Activated CD4-positive, alpha-beta T cell treated with anti-CD3 and anti-CD28 coated beads, Interleukin-2, amount 10 ng/mL, durations not matched to agents 7 days and 5 days (primary cell): ENCODE results near the gene TUBGCP2. TPM values are rescaled to one million over a fixed set of nuclear protein-coding genes. Genes with fewer than 3 reads are reported as not detected.

Source experiments
- CTCF ChIA-PET: fragments of 350-600 bp; sonication (Branson Sonifier 250); formaldehyde crosslinking; loops from one replicate; lab custom pipeline; 2021; ENCODE audit warnings: antibody characterized with exemption; lab: Charles Lee
- POLR2A ChIA-PET: fragments of 350-600 bp; sonication (Branson Sonifier 250); formaldehyde crosslinking; loops from one replicate; lab custom pipeline; 2021; ENCODE audit warnings: antibody characterized with exemption; lab: Charles Lee
- DNase-seq: peaks from one replicate; pipeline ENCODE4 v3.0.0-alpha.2; 2020
- H3K27ac Mint-ChIP-seq: one replicate; pipeline ENCODE4 v1.8.0; 2021; ENCODE audit warnings: mild to moderate bottlenecking, moderate library complexity, mixed read lengths
- H3K27me3 Mint-ChIP-seq: one replicate; pipeline ENCODE4 v1.8.0; 2021; ENCODE audit warnings: mixed read lengths
- H3K36me3 Mint-ChIP-seq: one replicate; pipeline ENCODE4 v1.8.0; 2021; ENCODE audit warnings: low read depth, mixed read lengths
- H3K4me1 Mint-ChIP-seq: one replicate; pipeline ENCODE4 v1.8.0; 2021; ENCODE audit warnings: mixed read lengths
- H3K4me3 Mint-ChIP-seq: one replicate; pipeline ENCODE4 v1.8.0; 2021; ENCODE audit warnings: mild to moderate bottlenecking, moderate library complexity, mixed read lengths
- H3K9me3 Mint-ChIP-seq: one replicate; pipeline ENCODE4 v1.8.0; 2021; ENCODE audit warnings: mixed read lengths
- total RNA-seq, 2 experiments: library from RNA; stranded (reverse); gene quantifications; one replicate each; pipeline ENCODE4 v1.2.3, GENCODE V29; 2021

TUBGCP2 gene
- total RNA-seq, 2 experiments from 2014 or later, result 52.4 to 54.2 TPM

- H3K9me3 Mint-ChIP-seq, result no peaks in the 10 kb centered on the region
- peaks cover 2% of the 10 kb centered on the region for H3K4me1 Mint-ChIP-seq
- ChIA-PET CTCF (no interaction called here), POLR2A (no interaction called here)
- peaks cover 5% of the 10 kb centered on the region for H3K27me3 Mint-ChIP-seq
- H3K4me3 Mint-ChIP-seq, result no peak overlapping the region
- DNase-seq, result no peak
- H3K27ac Mint-ChIP-seq, result no peak overlapping the region
- H3K36me3 Mint-ChIP-seq, result no peaks in the 10 kb centered on the region
Measured at GRCh38 chr10:133350283-133350949, 41.7 kb upstream of the TUBGCP2 start.

- H3K9me3 Mint-ChIP-seq, result no peaks in the 10 kb centered on the region
- CTCF ChIA-PET, result no interaction called here
- POLR2A ChIA-PET, result no interaction called here
- H3K4me3 Mint-ChIP-seq, result no peak overlapping the region
- H3K4me1 Mint-ChIP-seq, result peaks cover 2% of the 10 kb centered on the region
- H3K36me3 Mint-ChIP-seq, result no peaks in the 10 kb centered on the region
- no peak for DNase-seq
- H3K27ac Mint-ChIP-seq, result no peak overlapping the region
- H3K27me3 Mint-ChIP-seq, result peaks cover 10% of the 10 kb centered on the region
Measured at GRCh38 chr10:133349577-133350011, 40.9 kb upstream of the TUBGCP2 start.

GRCh38 chr10:133349160-133349568 is 40.5 kb upstream of the TUBGCP2 start:
- no peak for DNase-seq
- H3K27ac Mint-ChIP-seq, result no peak overlapping the region
- CTCF ChIA-PET, result no interaction called here
- no peaks in the 10 kb centered on the region for H3K36me3 Mint-ChIP-seq
- H3K27me3 Mint-ChIP-seq, result peaks cover 10% of the 10 kb centered on the region
- no peaks in the 10 kb centered on the region for H3K9me3 Mint-ChIP-seq
- POLR2A ChIA-PET, result no interaction called here
- H3K4me3 Mint-ChIP-seq, result no peak overlapping the region
- peaks cover 2% of the 10 kb centered on the region for H3K4me1 Mint-ChIP-seq

- DNase-seq, result no peak
- peaks cover 6% of the 10 kb centered on the region for H3K4me1 Mint-ChIP-seq
- H3K36me3 Mint-ChIP-seq, result no peaks in the 10 kb centered on the region
- ChIA-PET CTCF (interaction anchor here (0.7 to 3.9 kb wide), 2 partner anchors 19 to 71 kb away, joined by 3 to 19 read pairs; no protein-coding TSS in a partner anchor), POLR2A (no interaction called here)
- no peak overlapping the region for H3K4me3 Mint-ChIP-seq
- H3K9me3 Mint-ChIP-seq, result no peaks in the 10 kb centered on the region
- H3K27me3 Mint-ChIP-seq, result peaks cover 16% of the 10 kb centered on the region
- H3K27ac Mint-ChIP-seq, result no peak overlapping the region
Measured at GRCh38 chr10:133347710-133348517, 39.2 kb upstream of the TUBGCP2 start.

- H3K9me3 Mint-ChIP-seq, result no peaks in the 10 kb centered on the region
- H3K27ac Mint-ChIP-seq, result no peak overlapping the region
- ChIA-PET CTCF (interaction anchor here (3.9 kb wide), 1 partner anchor 17 kb away, joined by 19 read pairs; no protein-coding TSS in a partner anchor), POLR2A (no interaction called here)
- peaks cover 6% of the 10 kb centered on the region for H3K4me1 Mint-ChIP-seq
- H3K4me3 Mint-ChIP-seq, result no peak overlapping the region
- H3K36me3 Mint-ChIP-seq, result no peaks in the 10 kb centered on the region
- no peak for DNase-seq
- peaks cover 24% of the 10 kb centered on the region for H3K27me3 Mint-ChIP-seq
Measured at GRCh38 chr10:133346413-133346812, 37.7 kb upstream of the TUBGCP2 start.

GRCh38 chr10:133344236-133344635 is 35.6 kb upstream of the TUBGCP2 start:
- Mint-ChIP-seq H3K9me3 (no peaks in the 10 kb centered on the region), H3K27ac (no peak overlapping the region), H3K4me1 (peaks cover 5% of the 10 kb centered on the region), H3K27me3 (peaks cover 28% of the 10 kb centered on the region), H3K4me3 (no peak overlapping the region), H3K36me3 (no peaks in the 10 kb centered on the region)
- DNase-seq, result no peak
- POLR2A ChIA-PET, result no interaction called here
- CTCF ChIA-PET, result interaction anchor here (1.6 kb wide), 1 partner anchor 14 kb away, joined by 3 read pairs; no protein-coding TSS in a partner anchor

GRCh38 chr10:133343558-133343957 is 34.9 kb upstream of the TUBGCP2 start:
- no peak for DNase-seq
- H3K27ac Mint-ChIP-seq, result no peak overlapping the region
- peaks cover 26% of the 10 kb centered on the region for H3K27me3 Mint-ChIP-seq
- H3K9me3 Mint-ChIP-seq, result no peaks in the 10 kb centered on the region
- CTCF ChIA-PET, result interaction anchor here (1.6 kb wide), 1 partner anchor 14 kb away, joined by 3 read pairs; no protein-coding TSS in a partner anchor
- no peak overlapping the region for H3K4me3 Mint-ChIP-seq
- POLR2A ChIA-PET, result no interaction called here
- peaks cover 3% of the 10 kb centered on the region for H3K4me1 Mint-ChIP-seq
- H3K36me3 Mint-ChIP-seq, result no peaks in the 10 kb centered on the region

GRCh38 chr10:133342942-133343341 is 34.3 kb upstream of the TUBGCP2 start:
- peaks cover 3% of the 10 kb centered on the region for H3K4me1 Mint-ChIP-seq
- no peak overlapping the region for H3K4me3 Mint-ChIP-seq
- H3K27ac Mint-ChIP-seq, result no peak overlapping the region
- ChIA-PET POLR2A (no interaction called here), CTCF (no interaction called here)
- DNase-seq, result no peak
- peaks cover 26% of the 10 kb centered on the region for H3K27me3 Mint-ChIP-seq
- no peaks in the 10 kb centered on the region for H3K9me3 Mint-ChIP-seq
- H3K36me3 Mint-ChIP-seq, result no peaks in the 10 kb centered on the region

- Mint-ChIP-seq H3K36me3 (no peaks in the 10 kb centered on the region), H3K9me3 (no peaks in the 10 kb centered on the region), H3K4me1 (peaks cover 3% of the 10 kb centered on the region), H3K27me3 (peaks cover 26% of the 10 kb centered on the region), H3K27ac (no peak overlapping the region), H3K4me3 (no peak overlapping the region)
- DNase-seq, result no peak
- ChIA-PET CTCF (interaction anchor here (1.4 kb wide), 1 partner anchor 12 kb away, joined by 6 read pairs; no protein-coding TSS in a partner anchor), POLR2A (no interaction called here)
Measured at GRCh38 chr10:133341983-133342382, 33.3 kb upstream of the TUBGCP2 start.

- Mint-ChIP-seq H3K27me3 (peaks cover 26% of the 10 kb centered on the region), H3K36me3 (no peaks in the 10 kb centered on the region), H3K4me1 (peaks cover 4% of the 10 kb centered on the region), H3K4me3 (no peak overlapping the region), H3K9me3 (no peaks in the 10 kb centered on the region), H3K27ac (no peak overlapping the region)
- DNase-seq, result no peak
- POLR2A ChIA-PET, result no interaction called here
- CTCF ChIA-PET, result no interaction called here
Measured at GRCh38 chr10:133339708-133340380, 31.2 kb upstream of the TUBGCP2 start.

- Mint-ChIP-seq H3K27ac (no peak overlapping the region), H3K4me3 (no peak overlapping the region), H3K27me3 (peaks cover 32% of the 10 kb centered on the region), H3K36me3 (no peaks in the 10 kb centered on the region), H3K4me1 (peaks cover 4% of the 10 kb centered on the region), H3K9me3 (no peaks in the 10 kb centered on the region)
- POLR2A ChIA-PET, result no interaction called here
- CTCF ChIA-PET, result no interaction called here
- no peak for DNase-seq
Measured at GRCh38 chr10:133338080-133339071, 29.7 kb upstream of the TUBGCP2 start.

GRCh38 chr10:133337370-133337725 is 28.7 kb upstream of the TUBGCP2 start:
- no peak for DNase-seq
- Mint-ChIP-seq H3K9me3 (no peaks in the 10 kb centered on the region), H3K4me1 (peaks cover 3% of the 10 kb centered on the region), H3K4me3 (no peak overlapping the region), H3K27me3 (peaks cover 33% of the 10 kb centered on the region), H3K36me3 (no peaks in the 10 kb centered on the region), H3K27ac (no peak overlapping the region)
- POLR2A ChIA-PET, result no interaction called here
- CTCF ChIA-PET, result no interaction called here
